Loucy (cell line): ENCODE data around the gene SERPINE1.

Source experiments
- H2AFZ ChIP-seq: fragments of 200-600 bp; sonication (generic); 2 replicates; pipeline ENCODE4 v1.6.0; 2016; ENCODE audit warnings: antibody characterized with exemption, mild to moderate bottlenecking, low read length, moderate library complexity
- H3F3A ChIP-seq: fragments of 200-600 bp; 2 replicates; pipeline ENCODE4 v1.6.0; 2016; ENCODE audit warnings: antibody characterized with exemption, low read depth, mild to moderate bottlenecking
- H3K27me3 ChIP-seq: fragments of 200-600 bp; sonication (generic); 2 replicates; pipeline ENCODE4 v1.6.1; 2014; ENCODE audit warnings: low read length, mild to moderate bottlenecking; ENCODE audit not compliant: insufficient read depth, poor library complexity, severe bottlenecking
- H3K36me3 ChIP-seq: fragments of 200-600 bp; sonication (generic); 2 replicates; pipeline ENCODE4 v1.6.1; 2016; ENCODE audit warnings: low read length; ENCODE audit not compliant: insufficient read depth
- H3K4me1 ChIP-seq: fragments of 200-600 bp; sonication (generic); 2 replicates; pipeline ENCODE4 v1.5.1; 2014; ENCODE audit warnings: low read length, mild to moderate bottlenecking; ENCODE audit not compliant: insufficient read depth, poor library complexity, severe bottlenecking
- H3K4me2 ChIP-seq: fragments of 200-600 bp; sonication (generic); 2 replicates; pipeline ENCODE4 v1.6.0; 2014; ENCODE audit warnings: antibody characterized with exemption, low read length, low read depth, mild to moderate bottlenecking; ENCODE audit not compliant: poor library complexity, severe bottlenecking
- H3K4me3 ChIP-seq: fragments of 200-600 bp; sonication (generic); 2 replicates; pipeline ENCODE4 v1.5.1; 2014; ENCODE audit warnings: low read length, mild to moderate bottlenecking, mixed read lengths; ENCODE audit not compliant: poor library complexity, severe bottlenecking
- H3K79me2 ChIP-seq: fragments of 200-600 bp; sonication (generic); 2 replicates; pipeline ENCODE4 v1.6.1; 2014; ENCODE audit warnings: low read length; ENCODE audit not compliant: insufficient read depth
- H3K9ac ChIP-seq: fragments of 200-600 bp; sonication (generic); 2 replicates; pipeline ENCODE4 v1.6.0; 2014; ENCODE audit warnings: mild to moderate bottlenecking, low read depth, low read length, moderate library complexity; ENCODE audit not compliant: poor library complexity, severe bottlenecking
- H3K9me2 ChIP-seq: fragments of 200-600 bp; sonication (generic); replicated peaks from 2 replicates; pipeline ENCODE4 v1.6.1; 2016; ENCODE audit warnings: low read depth, low read length, mixed read lengths
- H3K9me3 ChIP-seq: fragments of 200-600 bp; sonication (generic); 2 replicates; pipeline ENCODE4 v1.6.1; 2014; ENCODE audit warnings: mild to moderate bottlenecking, antibody characterized with exemption, low read length, low read depth; ENCODE audit not compliant: insufficient read depth
- H4K20me1 ChIP-seq: fragments of 200-600 bp; sonication (generic); 2 replicates; pipeline ENCODE4 v1.6.0; 2014; ENCODE audit warnings: antibody characterized with exemption, low read length, mild to moderate bottlenecking; ENCODE audit not compliant: insufficient read depth, poor library complexity, severe bottlenecking
- EZH2phosphoT487 ChIP-seq: fragments of 200-600 bp; IDR thresholded peaks from 2 replicates; pipeline ENCODE4 v1.6.1; 2018; ENCODE audit warnings: antibody characterized with exemption, mild to moderate bottlenecking, moderate library complexity, borderline replicate concordance
- TF ChIP-seq, protein P1 (sequence below): fragments of 200-600 bp; sonication (generic); conservative IDR thresholded peaks from 2 replicates; pipeline ENCODE4 v1.5.1; 2014; ENCODE audit warnings: mild to moderate bottlenecking, antibody characterized with exemption, low read length

SERPINE1 gene

DNA sequence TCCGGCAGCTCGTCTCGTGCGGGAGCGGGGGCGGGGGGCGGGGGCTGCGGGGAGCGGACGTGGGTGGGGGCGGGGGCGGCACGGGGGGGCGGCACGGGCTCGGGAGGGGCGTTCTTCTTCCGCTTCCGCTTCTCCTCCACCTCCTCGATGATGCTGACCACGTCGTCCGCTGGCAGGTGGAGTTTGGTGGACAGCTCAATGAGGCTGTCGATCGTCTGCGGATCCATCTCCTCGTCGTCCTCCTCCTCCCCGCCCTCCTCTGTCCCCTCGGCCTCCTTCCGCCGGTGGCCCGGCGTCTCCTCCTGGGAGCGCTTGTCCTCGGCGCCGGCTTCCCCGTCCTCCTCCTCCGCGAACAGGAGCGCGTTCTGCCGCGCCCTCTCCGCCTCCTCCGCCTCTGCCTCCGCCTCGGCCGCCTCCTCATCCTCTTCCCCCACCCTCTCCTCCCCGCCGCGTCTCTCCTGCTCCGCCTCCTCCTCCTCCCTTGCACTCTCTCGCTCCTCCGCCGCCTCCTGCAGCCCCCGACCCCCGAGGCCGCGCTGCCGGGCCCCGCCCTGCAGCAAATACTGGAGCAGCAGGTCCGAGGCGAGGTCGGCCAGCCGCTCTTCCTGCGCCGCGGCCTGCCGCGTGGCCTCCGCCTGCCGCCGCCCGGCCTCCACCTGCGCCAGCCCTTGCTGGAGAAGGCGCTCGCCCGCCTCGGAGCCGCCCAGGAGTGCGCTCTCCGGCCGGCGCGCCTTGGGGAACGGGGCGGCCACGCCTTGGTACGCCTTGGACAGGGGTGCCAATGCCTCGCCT lies 36.6 kb downstream of the SERPINE1 start:
- H3K4me1 ChIP-seq = peaks cover 15% of the 10 kb centered on the region
- TF ChIP-seq EZH2phosphoT487 = no peak
- TF ChIP-seq, protein P1, sequence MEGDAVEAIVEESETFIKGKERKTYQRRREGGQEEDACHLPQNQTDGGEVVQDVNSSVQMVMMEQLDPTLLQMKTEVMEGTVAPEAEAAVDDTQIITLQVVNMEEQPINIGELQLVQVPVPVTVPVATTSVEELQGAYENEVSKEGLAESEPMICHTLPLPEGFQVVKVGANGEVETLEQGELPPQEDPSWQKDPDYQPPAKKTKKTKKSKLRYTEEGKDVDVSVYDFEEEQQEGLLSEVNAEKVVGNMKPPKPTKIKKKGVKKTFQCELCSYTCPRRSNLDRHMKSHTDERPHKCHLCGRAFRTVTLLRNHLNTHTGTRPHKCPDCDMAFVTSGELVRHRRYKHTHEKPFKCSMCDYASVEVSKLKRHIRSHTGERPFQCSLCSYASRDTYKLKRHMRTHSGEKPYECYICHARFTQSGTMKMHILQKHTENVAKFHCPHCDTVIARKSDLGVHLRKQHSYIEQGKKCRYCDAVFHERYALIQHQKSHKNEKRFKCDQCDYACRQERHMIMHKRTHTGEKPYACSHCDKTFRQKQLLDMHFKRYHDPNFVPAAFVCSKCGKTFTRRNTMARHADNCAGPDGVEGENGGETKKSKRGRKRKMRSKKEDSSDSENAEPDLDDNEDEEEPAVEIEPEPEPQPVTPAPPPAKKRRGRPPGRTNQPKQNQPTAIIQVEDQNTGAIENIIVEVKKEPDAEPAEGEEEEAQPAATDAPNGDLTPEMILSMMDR = no peak
- H3K27me3 ChIP-seq = no peaks in the 10 kb centered on the region
- 0 out of 2 replicates have a peak, but pooled peaks cover 6% of the 10 kb centered on the region for H3K79me2 ChIP-seq
- H4K20me1 ChIP-seq = peaks cover 16% of the 10 kb centered on the region
- H3F3A ChIP-seq = 0 out of 2 replicates have a peak, but pooled peaks cover 3% of the 10 kb centered on the region
- peak overlapping the region; percentile 76 for H3K4me3 ChIP-seq
- H3K9me2 ChIP-seq = no peaks in the 10 kb centered on the region
- H3K9ac ChIP-seq = peak overlapping the region; percentile 71
- peak overlapping the region; percentile 84 for H2AFZ ChIP-seq
- H3K36me3 ChIP-seq = no peaks in the 10 kb centered on the region
- no peaks in the 10 kb centered on the region for H3K9me3 ChIP-seq
- peak overlapping the region; percentile 44 for H3K4me2 ChIP-seq

DNA sequence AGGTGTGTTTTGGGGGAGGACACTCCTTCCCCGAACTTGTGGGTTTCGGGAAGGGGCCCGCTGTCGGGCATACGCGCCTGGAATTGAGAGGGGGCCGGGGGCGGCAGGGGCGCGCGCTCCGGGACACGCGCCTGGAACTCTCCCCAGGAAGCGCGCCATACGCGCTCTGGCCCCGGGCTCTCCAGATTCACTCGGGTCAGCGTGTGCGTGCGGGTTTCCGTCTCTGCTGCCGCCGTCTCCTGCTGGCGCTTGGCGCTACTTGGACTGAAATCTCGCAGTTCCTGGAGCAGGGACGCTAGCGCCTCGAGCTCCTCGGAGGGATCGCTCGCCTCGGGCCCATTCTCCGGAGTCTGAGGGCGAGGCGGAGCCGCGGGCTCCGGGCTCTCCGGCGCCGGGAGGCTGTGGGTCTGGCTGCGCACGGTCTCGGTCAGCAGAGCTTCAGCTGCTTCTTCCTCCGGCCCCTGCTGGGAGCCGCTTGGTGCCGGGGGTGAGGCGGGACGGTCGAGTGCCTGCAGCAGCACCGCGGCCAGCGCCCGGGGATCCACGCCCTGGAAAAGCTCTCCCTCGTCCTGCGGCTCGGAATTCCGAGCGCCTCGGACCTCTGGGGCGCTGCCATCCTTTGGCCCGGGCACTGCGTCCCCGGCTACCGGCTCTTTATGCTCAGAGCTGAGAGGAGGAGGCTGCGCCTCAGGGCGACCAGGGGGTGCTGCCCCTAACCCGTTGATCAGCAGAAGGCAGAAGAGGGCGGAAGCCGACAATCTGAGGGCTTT lies 37.4 kb downstream of the SERPINE1 start:
- no peak overlapping the region for H2AFZ ChIP-seq
- 0 out of 2 replicates have a peak, but pooled peaks cover 6% of the 10 kb centered on the region for H3K79me2 ChIP-seq
- no peaks in the 10 kb centered on the region for H3K9me2 ChIP-seq
- no peaks in the 10 kb centered on the region for H3K36me3 ChIP-seq
- H3K9me3 ChIP-seq = no peaks in the 10 kb centered on the region
- no peak for TF ChIP-seq EZH2phosphoT487
- TF ChIP-seq, protein P1 = no peak
- no peak overlapping the region for H3K9ac ChIP-seq
- peak overlapping the region; percentile 76 for H3K4me3 ChIP-seq
- H3K4me2 ChIP-seq = peak overlapping the region; percentile 44
- peaks cover 16% of the 10 kb centered on the region for H4K20me1 ChIP-seq
- peaks cover 18% of the 10 kb centered on the region for H3K4me1 ChIP-seq
- H3K27me3 ChIP-seq = no peaks in the 10 kb centered on the region
- 0 out of 2 replicates have a peak, but pooled peaks cover 3% of the 10 kb centered on the region for H3F3A ChIP-seq

DNA sequence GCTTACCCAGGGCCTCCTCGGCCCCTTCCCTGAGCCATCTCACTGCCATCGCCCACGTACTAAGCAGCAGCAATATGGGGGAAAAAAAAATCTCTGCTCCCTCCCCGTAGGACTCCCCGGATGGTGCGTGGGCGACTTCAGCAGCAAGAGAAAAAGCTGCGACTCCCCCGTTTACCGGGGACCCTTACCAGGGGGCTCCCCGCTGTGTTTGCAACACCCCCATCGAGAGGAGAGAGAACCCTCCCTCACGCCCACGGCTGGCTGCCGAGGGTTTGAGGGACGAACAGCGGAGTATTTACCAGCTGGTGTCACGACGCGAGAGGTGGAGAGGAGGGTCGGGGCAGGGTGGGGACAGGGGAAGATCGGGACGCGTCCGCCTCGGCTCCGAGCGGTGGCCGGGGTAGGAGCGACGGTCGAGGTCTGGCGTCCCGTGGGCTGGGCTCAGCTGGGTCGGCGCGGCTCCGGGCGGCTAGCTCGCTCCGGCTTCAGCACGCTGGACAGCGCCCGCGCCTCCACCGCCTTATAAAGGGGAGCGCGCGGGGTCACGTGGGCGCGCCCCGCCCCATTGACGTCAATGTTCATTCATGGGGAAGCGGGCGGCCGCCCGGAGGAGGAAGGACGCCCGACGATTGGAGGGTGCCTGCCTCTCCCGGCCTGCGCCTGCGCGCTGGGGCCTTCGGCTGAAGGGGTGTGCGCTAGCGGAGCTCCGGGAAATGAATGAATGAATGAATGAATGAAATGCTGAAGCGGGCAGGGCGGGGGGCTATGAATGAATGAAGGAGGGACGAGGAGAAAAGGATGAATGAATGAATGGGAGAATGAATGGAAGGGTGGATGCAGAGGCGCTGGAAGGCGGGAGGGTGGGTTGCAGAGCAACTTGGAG lies 38.4 kb downstream of the SERPINE1 start, which contains the start of gene VGF:
VGF (minus strand) TSS at position 495 of the 883 bp plus-strand sequence. CDS start 726 bp downstream, outside the sequence.
- no peak within 1 kb of the TSS for H3K9ac ChIP-seq
- peaks cover 29% of the 10 kb centered on the region for H3K4me1 ChIP-seq
- H3K79me2 ChIP-seq = 0 out of 2 replicates have a peak, but pooled peaks cover 6% of the 10 kb centered on the region
- TF ChIP-seq, protein P1 = no peak
- TF ChIP-seq EZH2phosphoT487 = no peak
- no peaks in the 10 kb centered on the region for H3K36me3 ChIP-seq
- H3K4me3 ChIP-seq = no peak within 1 kb of the TSS
- no peak within 1 kb of the TSS for H2AFZ ChIP-seq
- no peaks in the 10 kb centered on the region for H3K27me3 ChIP-seq
- 0 out of 2 replicates have a peak, but pooled peaks cover 3% of the 10 kb centered on the region for H3F3A ChIP-seq
- peaks cover 16% of the 10 kb centered on the region for H4K20me1 ChIP-seq
- H3K9me2 ChIP-seq = no peaks in the 10 kb centered on the region
- H3K4me2 ChIP-seq = peak within 1 kb of the TSS; percentile 62
- no peaks in the 10 kb centered on the region for H3K9me3 ChIP-seq
